Omental fat pad (tissue), 4 donors: ENCODE measurements around the gene PCCA. TPM values are rescaled to one million over a fixed set of nuclear protein-coding genes. Genes with fewer than 3 reads are reported as not detected.
"Not testable (repeated sequence)": the region's sequence is repeated elsewhere in the genome, so short reads cannot be mapped to it uniquely, and the experiment has no call there.

Experiments
- ATAC-seq: fragments of 150-250 bp; one replicate; pipeline ENCODE4 v1.9.1; 2016; ENCODE audit warnings: mild to moderate bottlenecking, moderate library complexity; ENCODE audit not compliant: low FRiP score
- DNase-seq: peaks from one replicate; pipeline ENCODE4 v3.0.0-alpha.2; 2019; ENCODE audit warnings: low spot score
- CTCF ChIP-seq, 3 donors: fragments of 450-650 bp; IDR thresholded peaks; one replicate each; pipeline ENCODE4 v1.5.1; 2016 to 2017; ENCODE audit warnings: antibody characterized with exemption in 3 of 3, mild to moderate bottlenecking in 3 of 3, moderate library complexity in 2 of 3
- total RNA-seq, 4 donors: library from RNA; depleted of rRNA; stranded (reverse); fragments of >200 nt; gene quantifications; one replicate each; pipeline ENCODE4 v1.1.0, GENCODE V29; 2016

PCCA gene
- total RNA-seq, 4 donors from 2014 or later, result 27.5 to 61.6 (median 49.2) TPM

- TF ChIP-seq CTCF (IDR thresholded peaks at IDR 0.05), result no peak
- DNase-seq (no peak), ATAC-seq (no peak)
Observed at GRCh38 chr13:100523981-100524386, 435.1 kb downstream of the PCCA start.

GRCh38 chr13:100524688-100525087 lies 435.8 kb downstream of the PCCA start:
- not testable (repeated sequence) for DNase-seq, ATAC-seq

GRCh38 chr13:100525453-100526317 lies 436.8 kb downstream of the PCCA start:
- TF ChIP-seq CTCF (IDR thresholded peaks at IDR 0.05), result no peak
- no peak for DNase-seq
- no peak for ATAC-seq

GRCh38 chr13:100526318-100527000 lies 437.6 kb downstream of the PCCA start:
- no peak for DNase-seq
- no peak for TF ChIP-seq CTCF (IDR thresholded peaks at IDR 0.05)
- ATAC-seq, result no peak

GRCh38 chr13:100527644-100528043 lies 438.8 kb downstream of the PCCA start:
- ATAC-seq, result no peak
- TF ChIP-seq CTCF (IDR thresholded peaks at IDR 0.05), result no peak
- DNase-seq, result no peak

GRCh38 chr13:100528353-100528752 lies 439.5 kb downstream of the PCCA start:
- TF ChIP-seq CTCF (IDR thresholded peaks at IDR 0.05), result no peak
- DNase-seq (no peak), ATAC-seq (no peak)

- no peak for TF ChIP-seq CTCF (IDR thresholded peaks at IDR 0.05)
- ATAC-seq (no peak), DNase-seq (no peak)
Observed at GRCh38 chr13:100528820-100529219, 439.9 kb downstream of the PCCA start.
